B cell (primary cell): ENCODE measurements around the gene BLVRB. TPM values are rescaled to one million over a fixed set of nuclear protein-coding genes. Genes with fewer than 3 reads are reported as not detected.

ENCODE experiments used
- ATAC-seq: fragments of 200-7000 bp; cut with Tn5 transposase; one replicate; pipeline ENCODE4 v1.10.0; 2021; ENCODE audit warnings: low read depth, mild to moderate bottlenecking, moderate number of reproducible peaks, moderate library complexity
- CTCF ChIA-PET: fragments of 350-600 bp; sonication (Branson Sonifier 250); formaldehyde crosslinking; loops from one replicate; lab custom pipeline; 2021; ENCODE audit warnings: antibody characterized with exemption, inconsistent platforms; lab: Charles Lee
- POLR2A ChIA-PET: fragments of 350-600 bp; sonication (Branson Sonifier 250); formaldehyde crosslinking; loops from one replicate; lab custom pipeline; 2021; ENCODE audit warnings: antibody characterized with exemption; lab: Charles Lee
- DNase-seq: peaks from one replicate; pipeline ENCODE4 v3.0.0; 2013
- H2AFZ ChIP-seq: 2 replicates; pipeline ENCODE4 v1.6.1; 2012; ENCODE audit warnings: mild to moderate bottlenecking, low read depth, low read length; ENCODE audit not compliant: insufficient read depth, poor library complexity, severe bottlenecking
- H3K27ac ChIP-seq, 2 donors: 1 replicate in 1 of 2; 2 replicates in 1 of 2; pipeline ENCODE4 v1.5.1; 2012 to 2013; ENCODE audit warnings: low read length in 2 of 2, mild to moderate bottlenecking in 2 of 2, moderate library complexity in 1 of 2
- H3K27me3 ChIP-seq, 4 experiments: fragments of 200-600 bp in 1 of 4; sonication (generic) in 1 of 4; replicated peaks in 1 of 4; 1 replicate in 2 of 4; 2 replicates in 2 of 4; pipeline versions ENCODE4 v1.6.1 to v1.7.0; 2013 to 2016; ENCODE audit warnings: low read length in 3 of 4, mild to moderate bottlenecking in 2 of 4, mixed read lengths in 1 of 4, moderate library complexity in 1 of 4; ENCODE audit not compliant: insufficient read depth in 4 of 4, control insufficient read depth in 3 of 4; ENCODE audit errors: control extremely low read depth in 1 of 4
- H3K36me3 ChIP-seq, 2 experiments: replicated peaks in 1 of 2; 1 replicate in 1 of 2; 2 replicates in 1 of 2; pipeline versions ENCODE4 v1.6.1 to v1.7.1; 2013; ENCODE audit warnings: low read length in 1 of 2; ENCODE audit not compliant: insufficient read depth in 2 of 2, control insufficient read depth in 1 of 2; ENCODE audit errors: control extremely low read depth in 1 of 2, extremely low read depth in 1 of 2
- H3K4me1 ChIP-seq, 2 donors: fragments of 200-600 bp in 1 of 2; sonication (generic) in 1 of 2; 1 replicate in 1 of 2; 2 replicates in 1 of 2; pipeline versions ENCODE4 v1.5.1 to v1.6.1; 2013 to 2017; ENCODE audit warnings: low read length in 2 of 2; ENCODE audit not compliant: control insufficient read depth in 2 of 2, insufficient read depth in 2 of 2
- H3K4me2 ChIP-seq: replicated peaks from 2 replicates; pipeline ENCODE3; 2012; ENCODE audit warnings: mild to moderate bottlenecking, low read depth, low read length; ENCODE audit not compliant: poor library complexity, severe bottlenecking
- H3K4me3 ChIP-seq, 5 experiments: fragments of 200-600 bp in 1 of 5; sonication (generic) in 1 of 5; 1 replicate in 3 of 5; 2 replicates in 2 of 5; pipeline versions ENCODE4 v1.5.1 to v1.7.0; 2011 to 2016; ENCODE audit warnings: low read length in 4 of 5, mild to moderate bottlenecking in 4 of 5, low read depth in 2 of 5, control low read depth in 1 of 5, moderate library complexity in 1 of 5; ENCODE audit not compliant: insufficient read depth in 1 of 5; ENCODE audit errors: control extremely low read depth in 1 of 5, extremely low read depth in 1 of 5
- H3K79me2 ChIP-seq: fragments of 200-600 bp; sonication (generic); one replicate; pipeline ENCODE4 v1.6.0; 2016; ENCODE audit warnings: low read length; ENCODE audit not compliant: control insufficient read depth, insufficient read depth
- H3K9ac ChIP-seq: fragments of 200-600 bp; sonication (generic); 2 replicates; pipeline ENCODE4 v1.6.1; 2017; ENCODE audit warnings: mild to moderate bottlenecking, low read length, moderate library complexity
- H3K9me3 ChIP-seq, 3 donors: one replicate each; pipeline versions ENCODE4 v1.6.1 to v1.7.1; 2013; ENCODE audit warnings: low read length in 2 of 3; ENCODE audit not compliant: control insufficient read depth in 2 of 3, insufficient read depth in 1 of 3; ENCODE audit errors: control extremely low read depth in 1 of 3
- H4K20me1 ChIP-seq: 2 replicates; pipeline ENCODE4 v1.6.0; 2012; ENCODE audit warnings: mild to moderate bottlenecking, low read length; ENCODE audit not compliant: insufficient read depth, control insufficient read depth, poor library complexity, severe bottlenecking
- H3K27ac Mint-ChIP-seq: one replicate; pipeline ENCODE4 v1.8.0; 2021; ENCODE audit warnings: mixed read lengths
- H3K27me3 Mint-ChIP-seq: one replicate; pipeline ENCODE4 v1.8.0; 2021; ENCODE audit warnings: mixed read lengths
- H3K4me1 Mint-ChIP-seq: one replicate; pipeline ENCODE4 v1.8.0; 2021; ENCODE audit warnings: mixed read lengths
- H3K4me3 Mint-ChIP-seq: one replicate; pipeline ENCODE4 v1.8.0; 2021; ENCODE audit warnings: mixed read lengths
- H3K9me3 Mint-ChIP-seq: one replicate; pipeline ENCODE4 v1.8.0; 2022; ENCODE audit warnings: mixed read lengths; ENCODE audit not compliant: insufficient read depth
- CTCF ChIP-seq: fragments of 200-600 bp; IDR thresholded peaks from one replicate; pipeline ENCODE4 v1.8.0; 2022; ENCODE audit warnings: antibody characterized with exemption, mild to moderate bottlenecking
- EZH2 ChIP-seq: IDR thresholded peaks from 2 replicates; pipeline ENCODE4 v1.6.1; 2012; ENCODE audit warnings: borderline replicate concordance, low read depth, mild to moderate bottlenecking, moderate library complexity, low read length; ENCODE audit not compliant: insufficient read depth, poor library complexity, severe bottlenecking
- WGBS: methylation state at CpG from one replicate; pipeline ENCODE4 v1.1.5; 2013; ENCODE audit warnings: missing lambda C conversion rate; ENCODE audit not compliant: insufficient coverage; 5-methylcytosine and 5-hydroxymethylcytosine counted together
- intact Hi-C: fragments of 100-400 bp; cut with micrococcal nuclease; formaldehyde crosslinking; loops from one replicate; pipeline ENCODE4 v1.10.0; 2022
- polyA plus RNA-seq: library from polyadenylated mRNA; depleted of rRNA; stranded (reverse); fragments of >200 nt; gene quantifications from 2 replicates; pipeline ENCODE4 v1.2.3, GENCODE V29; 2012
- total RNA-seq, 2 donors: library from RNA; stranded (reverse); fragments of 120-200 nt in 1 of 2; gene quantifications; 1 replicate in 1 of 2; 2 replicates in 1 of 2; pipeline versions ENCODE4 v1.2.3 to v1.2.4, GENCODE V29; 2013 to 2022

BLVRB gene
- total and polyA plus RNA-seq, 2 donors (not counting 1 experiment from before 2014, with no cell fraction given), result 14.2 to 23.2 TPM

DNA sequence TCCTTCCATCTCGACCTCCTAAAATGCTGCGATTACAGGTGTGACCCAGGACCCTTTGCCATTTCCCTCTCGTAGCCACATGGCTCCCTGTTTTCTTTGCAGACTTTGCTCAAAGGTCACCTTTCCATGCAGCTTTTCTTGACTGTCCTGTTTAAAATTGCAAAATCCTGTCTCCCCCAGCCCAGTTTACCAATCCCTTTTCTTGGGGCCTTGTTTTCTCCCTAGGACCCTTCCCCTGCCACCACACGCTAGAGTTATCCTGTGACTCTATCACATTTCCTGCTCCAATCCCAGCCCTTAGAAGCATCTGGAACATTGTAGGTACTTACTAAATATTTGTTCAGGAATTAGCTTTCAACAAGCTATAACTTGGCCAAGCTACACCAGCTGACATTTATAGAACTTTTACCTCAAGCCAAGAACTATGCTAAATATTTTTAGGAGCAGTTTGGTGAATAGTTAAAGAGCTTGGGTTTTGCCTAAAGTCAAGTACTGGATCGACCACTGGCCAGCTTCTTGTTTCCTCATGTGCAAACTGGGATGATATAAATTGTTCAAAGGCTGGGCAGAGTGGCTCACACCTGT, 12.3 kb downstream of the BLVRB start:
- no peaks in the 10 kb centered on the region for H3K27me3 Mint-ChIP-seq
- 94% methylated on average over 4 of the region's 5 CpGs for WGBS
- no peak overlapping the region for H3K27ac Mint-ChIP-seq
- ATAC-seq (no peak), DNase-seq (no peak)
- ChIA-PET CTCF (interaction anchor here (0.8 to 2.1 kb wide), 4 partner anchors 11 to 148 kb away, joined by 3 to 6 read pairs (median 4); partner anchors contain the start of gene SERTAD1), POLR2A (interaction anchor here (0.6 kb wide), 1 partner anchor 47 kb away, joined by 3 read pairs; no protein-coding TSS in a partner anchor)
- H3K36me3 ChIP-seq, result no peaks in the 10 kb centered on the region
- no peaks in the 10 kb centered on the region for H3K79me2 ChIP-seq
- H3K9ac ChIP-seq, result no peak overlapping the region
- no peak overlapping the region for H3K4me3 ChIP-seq
- intact Hi-C loops, result no loop called here
- H3K4me2 ChIP-seq, result no peak overlapping the region
- no peaks in the 10 kb centered on the region for H3K9me3 Mint-ChIP-seq
- H2AFZ ChIP-seq, result no peak overlapping the region
- no peaks in the 10 kb centered on the region for H3K4me1 ChIP-seq
- H3K4me1 Mint-ChIP-seq, result no peaks in the 10 kb centered on the region
- no peaks in the 10 kb centered on the region for H3K9me3 ChIP-seq
- no peaks in the 10 kb centered on the region for H3K27me3 ChIP-seq
- no peaks in the 10 kb centered on the region for H4K20me1 ChIP-seq
- TF ChIP-seq CTCF, result no peak
- TF ChIP-seq EZH2, result no peak
- H3K4me3 Mint-ChIP-seq, result no peak overlapping the region
- H3K27ac ChIP-seq, result no peak overlapping the region

DNA sequence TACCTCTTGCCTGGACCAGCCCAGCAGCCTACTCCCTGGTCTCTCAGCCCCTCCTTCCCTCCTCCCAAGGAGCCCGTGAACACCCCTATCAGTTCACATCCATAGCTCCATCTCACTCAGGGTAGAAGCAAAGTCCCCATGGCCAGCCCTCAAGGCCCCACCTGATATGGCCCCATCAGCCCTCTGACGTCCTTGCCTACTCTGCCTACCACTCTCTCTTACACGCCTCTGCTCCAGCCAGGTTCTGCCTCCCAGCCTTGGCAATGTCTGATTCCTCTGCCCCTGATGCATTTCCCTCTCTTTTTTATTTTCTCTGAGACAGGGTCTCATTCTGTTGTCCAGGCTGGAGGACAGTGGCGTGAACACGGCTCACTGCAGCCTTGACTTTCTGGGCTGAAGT, 13.5 kb downstream of the BLVRB start:
- DNase-seq (no peak), ATAC-seq (no peak)
- TF ChIP-seq CTCF, result no peak
- TF ChIP-seq EZH2, result no peak
- ChIA-PET CTCF (interaction anchor here (1.6 to 2.1 kb wide), 3 partner anchors 12 to 147 kb away, joined by 4 to 6 read pairs (median 4); no protein-coding TSS in a partner anchor), POLR2A (no interaction called here)
- Histone ChIP-seq H3K79me2 (no peaks in the 10 kb centered on the region), H2AFZ (no peak overlapping the region), H3K9me3 (no peaks in the 10 kb centered on the region), H4K20me1 (no peaks in the 10 kb centered on the region), H3K36me3 (no peaks in the 10 kb centered on the region), H3K27ac (no peak overlapping the region), H3K9ac (no peak overlapping the region), H3K4me3 (no peak overlapping the region), H3K27me3 (no peaks in the 10 kb centered on the region), H3K4me1 (no peaks in the 10 kb centered on the region), H3K4me2 (no peak overlapping the region)
- Mint-ChIP-seq H3K9me3 (no peaks in the 10 kb centered on the region), H3K4me1 (no peaks in the 10 kb centered on the region), H3K27ac (no peak overlapping the region), H3K4me3 (no peak overlapping the region), H3K27me3 (no peaks in the 10 kb centered on the region)
- WGBS, result 90% methylated on average over 5 of the region's 5 CpGs
- intact Hi-C loops, result no loop called here
